ENCODE data around the gene CDKAL1.

Gene CDKAL1

GRCh38 chr6:20665290-20665689 lies 131.0 kb downstream of the CDKAL1 start:
- H3K9ac ChIP-seq (ENCODE audit: low read depth, low read length, poor library complexity), result no peak overlapping the region
- H2BK5ac ChIP-seq (ENCODE audit: low read length), result no peak overlapping the region
- H3K36me3 ChIP-seq (replicated peaks in 1 of 2; ENCODE audit: control insufficient read depth in 2 of 2, insufficient read depth in 2 of 2, low read length in 2 of 2), result no peaks in the 10 kb centered on the region
- no peak overlapping the region for H3K14ac ChIP-seq (ENCODE audit: low read length)
- H3K23ac ChIP-seq (ENCODE audit: low read depth, low read length, poor library complexity), result no peak overlapping the region
- H3K4me1 ChIP-seq (ENCODE audit: control insufficient read depth in 2 of 2, insufficient read depth in 1 of 2, low read depth in 1 of 2, low read length in 2 of 2), result peaks cover 0 to 5% of the 10 kb centered on the region in 2 donors
- H3K4ac ChIP-seq (ENCODE audit: low read length), result no peak overlapping the region
- 100% methylated on average over 1 of the region's 2 CpGs; no CpG with 5 or more reads in 1 of the 2 donors for WGBS, 2 donors (ENCODE audit: extremely low coverage in 2 of 2, insufficient read length in 2 of 2, insufficient replicate concordance in 1 of 2)
- H3K79me1 ChIP-seq (ENCODE audit: low read depth, low read length), result no peaks in the 10 kb centered on the region
- no peak for DNase-seq (ENCODE audit: low spot score)
- H3K4me2 ChIP-seq (ENCODE audit: insufficient read depth, low read length, poor library complexity, severe bottlenecking), result no peak overlapping the region
- no peak overlapping the region for H2BK15ac ChIP-seq (ENCODE audit: low read length)
- H2BK120ac ChIP-seq (ENCODE audit: low read depth, low read length), result no peak overlapping the region
- H2BK12ac ChIP-seq (ENCODE audit: low read length), result no peak overlapping the region
- H3K4me3 ChIP-seq (ENCODE audit: low read length in 2 of 2), result no peak overlapping the region
- H3K9me3 ChIP-seq (replicated peaks in 1 of 2; ENCODE audit: control insufficient read depth in 2 of 2, insufficient read depth in 1 of 2, low read depth in 1 of 2, low read length in 2 of 2), result no peaks in the 10 kb centered on the region
- no peak overlapping the region for H3K27ac ChIP-seq (replicated peaks; ENCODE audit: low read length)
- no peak overlapping the region for H4K8ac ChIP-seq (ENCODE audit: low read depth, low read length)
- H4K91ac ChIP-seq (ENCODE audit: low read depth, low read length, poor library complexity), result no peak overlapping the region
- H2AFZ ChIP-seq (ENCODE audit: low read length), result no peak overlapping the region
- no peak overlapping the region for H2AK5ac ChIP-seq (ENCODE audit: low read depth, low read length)
- H3K18ac ChIP-seq (ENCODE audit: low read length), result no peak overlapping the region
- H3K27me3 ChIP-seq (ENCODE audit: control insufficient read depth in 3 of 3, insufficient read depth in 3 of 3, low read depth in 1 of 3, low read length in 3 of 3), result no peaks in the 10 kb centered on the region

GRCh38 chr6:20669571-20670314 lies 135.5 kb downstream of the CDKAL1 start:
- H4K91ac ChIP-seq (ENCODE audit: low read depth, low read length, poor library complexity), result no peak overlapping the region
- H3K14ac ChIP-seq (ENCODE audit: low read length), result no peak overlapping the region

GRCh38 chr6:20670750-20671149 lies 136.5 kb downstream of the CDKAL1 start:
- no peak overlapping the region for H3K14ac ChIP-seq (ENCODE audit: low read length)
- H2BK120ac ChIP-seq (ENCODE audit: low read depth, low read length), result no peak overlapping the region
- no peak overlapping the region for H3K4ac ChIP-seq (ENCODE audit: low read length)
- no peak overlapping the region for H2BK12ac ChIP-seq (ENCODE audit: low read length)
- H3K27ac ChIP-seq (replicated peaks; ENCODE audit: low read length), result no peak overlapping the region
- no CpG with 5 or more reads among the region's 2 CpGs for WGBS, 2 donors (ENCODE audit: extremely low coverage in 2 of 2, insufficient read length in 2 of 2, insufficient replicate concordance in 1 of 2)
- H3K27me3 ChIP-seq (ENCODE audit: control insufficient read depth in 3 of 3, insufficient read depth in 3 of 3, low read depth in 1 of 3, low read length in 3 of 3), result no peaks in the 10 kb centered on the region
- H4K91ac ChIP-seq (ENCODE audit: low read depth, low read length, poor library complexity), result no peak overlapping the region
- H3K4me3 ChIP-seq (ENCODE audit: low read length in 2 of 2), result no peak overlapping the region
- H3K18ac ChIP-seq (ENCODE audit: low read length), result no peak overlapping the region
- no peak overlapping the region for H3K9ac ChIP-seq (ENCODE audit: low read depth, low read length, poor library complexity)
- no peak overlapping the region for H3K4me2 ChIP-seq (ENCODE audit: insufficient read depth, low read length, poor library complexity, severe bottlenecking)
- H3K9me3 ChIP-seq (replicated peaks in 1 of 2; ENCODE audit: control insufficient read depth in 2 of 2, insufficient read depth in 1 of 2, low read depth in 1 of 2, low read length in 2 of 2), result no peaks in the 10 kb centered on the region
- H3K79me1 ChIP-seq (ENCODE audit: low read depth, low read length), result no peaks in the 10 kb centered on the region
- H2AK5ac ChIP-seq (ENCODE audit: low read depth, low read length), result no peak overlapping the region
- no peak overlapping the region for H3K23ac ChIP-seq (ENCODE audit: low read depth, low read length, poor library complexity)
- no peak for DNase-seq (ENCODE audit: low spot score)
- no peak overlapping the region for H2BK5ac ChIP-seq (ENCODE audit: low read length)
- no peaks in the 10 kb centered on the region for H3K4me1 ChIP-seq (ENCODE audit: control insufficient read depth in 2 of 2, insufficient read depth in 1 of 2, low read depth in 1 of 2, low read length in 2 of 2)
- H4K8ac ChIP-seq (ENCODE audit: low read depth, low read length), result no peak overlapping the region
- no peak overlapping the region for H2AFZ ChIP-seq (ENCODE audit: low read length)
- no peaks in the 10 kb centered on the region for H3K36me3 ChIP-seq (replicated peaks in 1 of 2; ENCODE audit: control insufficient read depth in 2 of 2, insufficient read depth in 2 of 2, low read length in 2 of 2)
- H2BK15ac ChIP-seq (ENCODE audit: low read length), result no peak overlapping the region

More at GRCh38 chr6:20669571-20670314, 135.5 kb downstream of the CDKAL1 start:
- H3K18ac ChIP-seq (ENCODE audit: low read length), result no peak overlapping the region
- no peak overlapping the region for H2BK120ac ChIP-seq (ENCODE audit: low read depth, low read length)
- H2BK12ac ChIP-seq (ENCODE audit: low read length), result no peak overlapping the region
- no peak overlapping the region for H4K8ac ChIP-seq (ENCODE audit: low read depth, low read length)
- H3K27me3 ChIP-seq (ENCODE audit: control insufficient read depth in 3 of 3, insufficient read depth in 3 of 3, low read depth in 1 of 3, low read length in 3 of 3), result no peaks in the 10 kb centered on the region
- no peak overlapping the region for H3K9ac ChIP-seq (ENCODE audit: low read depth, low read length, poor library complexity)
- DNase-seq (ENCODE audit: low spot score), result no peak
- H3K4ac ChIP-seq (ENCODE audit: low read length), result no peak overlapping the region
- H3K4me2 ChIP-seq (ENCODE audit: insufficient read depth, low read length, poor library complexity, severe bottlenecking), result no peak overlapping the region
- H2AK5ac ChIP-seq (ENCODE audit: low read depth, low read length), result no peak overlapping the region
- H3K4me3 ChIP-seq (ENCODE audit: low read length in 2 of 2), result no peak overlapping the region
- no peaks in the 10 kb centered on the region for H3K9me3 ChIP-seq (replicated peaks in 1 of 2; ENCODE audit: control insufficient read depth in 2 of 2, insufficient read depth in 1 of 2, low read depth in 1 of 2, low read length in 2 of 2)
- no peak overlapping the region for H2BK5ac ChIP-seq (ENCODE audit: low read length)
- H3K23ac ChIP-seq (ENCODE audit: low read depth, low read length, poor library complexity), result no peak overlapping the region
- WGBS, 2 donors (ENCODE audit: extremely low coverage in 2 of 2, insufficient read length in 2 of 2, insufficient replicate concordance in 1 of 2), result no CpG with 5 or more reads among the region's 6 CpGs
- no peak overlapping the region for H3K27ac ChIP-seq (replicated peaks; ENCODE audit: low read length)
- no peaks in the 10 kb centered on the region for H3K79me1 ChIP-seq (ENCODE audit: low read depth, low read length)
- H3K36me3 ChIP-seq (replicated peaks in 1 of 2; ENCODE audit: control insufficient read depth in 2 of 2, insufficient read depth in 2 of 2, low read length in 2 of 2), result no peaks in the 10 kb centered on the region
- H2BK15ac ChIP-seq (ENCODE audit: low read length), result no peak overlapping the region
- H2AFZ ChIP-seq (ENCODE audit: low read length), result no peak overlapping the region
- H3K4me1 ChIP-seq (ENCODE audit: control insufficient read depth in 2 of 2, insufficient read depth in 1 of 2, low read depth in 1 of 2, low read length in 2 of 2), result no peaks in the 10 kb centered on the region

GRCh38 chr6:20672038-20672437 lies 137.8 kb downstream of the CDKAL1 start:
- H2BK120ac ChIP-seq (ENCODE audit: low read depth, low read length), result no peak overlapping the region
- no peaks in the 10 kb centered on the region for H3K9me3 ChIP-seq (replicated peaks in 1 of 2; ENCODE audit: control insufficient read depth in 2 of 2, insufficient read depth in 1 of 2, low read depth in 1 of 2, low read length in 2 of 2)
- no peaks in the 10 kb centered on the region for H3K4me1 ChIP-seq (ENCODE audit: control insufficient read depth in 2 of 2, insufficient read depth in 1 of 2, low read depth in 1 of 2, low read length in 2 of 2)
- H3K36me3 ChIP-seq (replicated peaks in 1 of 2; ENCODE audit: control insufficient read depth in 2 of 2, insufficient read depth in 2 of 2, low read length in 2 of 2), result no peaks in the 10 kb centered on the region
- no peak overlapping the region for H3K23ac ChIP-seq (ENCODE audit: low read depth, low read length, poor library complexity)
- no peak overlapping the region for H2BK12ac ChIP-seq (ENCODE audit: low read length)
- no peak overlapping the region for H4K91ac ChIP-seq (ENCODE audit: low read depth, low read length, poor library complexity)
- H3K27me3 ChIP-seq (ENCODE audit: control insufficient read depth in 3 of 3, insufficient read depth in 3 of 3, low read depth in 1 of 3, low read length in 3 of 3), result no peaks in the 10 kb centered on the region
- WGBS, 2 donors (ENCODE audit: extremely low coverage in 2 of 2, insufficient read length in 2 of 2, insufficient replicate concordance in 1 of 2), result no CpG with 5 or more reads among the region's 2 CpGs
- no peak overlapping the region for H2BK5ac ChIP-seq (ENCODE audit: low read length)
- H2BK15ac ChIP-seq (ENCODE audit: low read length), result no peak overlapping the region
- no peak overlapping the region for H3K27ac ChIP-seq (replicated peaks; ENCODE audit: low read length)
- H3K18ac ChIP-seq (ENCODE audit: low read length), result no peak overlapping the region
- H4K8ac ChIP-seq (ENCODE audit: low read depth, low read length), result no peak overlapping the region
- no peak overlapping the region for H3K14ac ChIP-seq (ENCODE audit: low read length)
- no peak overlapping the region for H2AFZ ChIP-seq (ENCODE audit: low read length)
- DNase-seq (ENCODE audit: low spot score), result no peak
- H2AK5ac ChIP-seq (ENCODE audit: low read depth, low read length), result no peak overlapping the region
- H3K9ac ChIP-seq (ENCODE audit: low read depth, low read length, poor library complexity), result no peak overlapping the region
- H3K4me2 ChIP-seq (ENCODE audit: insufficient read depth, low read length, poor library complexity, severe bottlenecking), result no peak overlapping the region
- H3K79me1 ChIP-seq (ENCODE audit: low read depth, low read length), result no peaks in the 10 kb centered on the region
- H3K4me3 ChIP-seq (ENCODE audit: low read length in 2 of 2), result no peak overlapping the region
- no peak overlapping the region for H3K4ac ChIP-seq (ENCODE audit: low read length)

Data from neuronal stem cell (in vitro differentiated cells).